Bone marrow (tissue), 2 donors: Measurements from ENCODE around the gene TAAR1.
"Not testable (repeated sequence)": the region's sequence is repeated elsewhere in the genome, so short reads cannot be mapped to it uniquely, and the experiment has no call there.

Experiments
- DNase-seq, 2 donors: peaks; one replicate each; lab custom pipeline; 2025; lab: John Stamatoyannopoulos, UW

Gene TAAR1

GRCh38 chr6:132661906-132662305 lies 2.9 kb upstream of the TAAR1 start:
- DNase-seq: no peak

DNA sequence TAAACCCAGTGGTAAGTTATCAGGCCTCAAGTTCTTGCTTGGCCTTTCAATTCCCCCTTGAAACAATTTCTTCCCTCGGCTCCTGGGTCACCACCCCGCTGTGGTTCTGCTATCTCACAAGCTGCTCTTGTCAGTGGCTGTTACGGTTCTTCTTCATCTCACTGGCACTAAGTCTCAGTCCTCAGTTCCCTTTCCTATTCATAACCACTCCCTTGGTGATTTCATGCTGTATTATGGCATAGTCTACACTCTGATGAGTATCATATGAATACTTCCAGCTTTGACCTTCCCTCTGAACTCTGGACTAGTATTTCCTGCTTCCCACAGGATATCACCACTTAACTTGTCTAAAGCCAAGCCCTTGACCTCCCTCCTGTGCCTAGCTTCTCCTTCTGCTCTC lies 7.9 kb downstream of the TAAR1 start:
- no peak for DNase-seq

DNA sequence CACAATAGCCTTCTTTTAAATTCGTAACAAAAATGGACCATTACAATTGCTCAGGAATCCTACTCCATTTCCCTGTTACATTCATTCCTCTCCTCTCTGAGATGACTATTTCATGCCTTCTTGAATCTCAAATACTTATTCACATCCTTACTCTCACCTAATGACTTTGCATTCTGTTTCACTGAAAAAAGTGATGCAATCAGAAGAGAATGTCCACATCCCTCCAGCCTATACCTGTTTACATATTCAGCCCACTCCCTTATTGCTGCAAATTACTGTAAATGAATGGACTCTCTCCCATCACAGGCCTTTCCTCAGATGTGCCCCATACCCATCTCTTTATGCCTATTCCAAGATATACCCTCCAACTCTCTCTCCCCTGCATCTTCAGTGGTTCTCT lies 8.6 kb downstream of the TAAR1 start:
- no peak for DNase-seq

- DNase-seq: no peak
These were observed 10.2 kb downstream of the TAAR1 start for GRCh38 chr6:132648828-132649227.

GRCh38 chr6:132648356-132648755 lies 10.6 kb downstream of the TAAR1 start:
- no peak for DNase-seq

DNA sequence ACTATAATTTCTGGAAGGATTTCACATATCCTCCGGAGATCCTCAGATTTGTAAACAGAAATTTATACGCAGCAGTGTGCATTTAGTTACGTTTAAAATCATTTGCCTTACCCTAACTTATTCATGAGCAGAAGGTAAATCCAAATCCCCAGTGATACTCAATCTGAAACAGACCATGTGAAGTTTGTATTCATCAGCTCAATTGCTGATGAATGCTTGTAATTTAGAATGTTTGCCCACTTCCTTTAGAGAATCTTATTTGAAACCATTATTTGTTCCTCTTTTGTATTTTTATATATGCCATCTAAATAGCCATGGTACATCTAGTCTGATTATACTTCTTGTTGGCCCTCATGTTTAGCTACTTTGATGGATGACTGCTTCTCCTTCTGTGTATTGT lies 15.4 kb downstream of the TAAR1 start:
- no peak for DNase-seq

GRCh38 chr6:132637135-132637534 lies 21.8 kb downstream of the TAAR1 start:
- not testable (repeated sequence) for DNase-seq

GRCh38 chr6:132635906-132636305 lies 23.1 kb downstream of the TAAR1 start:
- not testable (repeated sequence) for DNase-seq

DNA sequence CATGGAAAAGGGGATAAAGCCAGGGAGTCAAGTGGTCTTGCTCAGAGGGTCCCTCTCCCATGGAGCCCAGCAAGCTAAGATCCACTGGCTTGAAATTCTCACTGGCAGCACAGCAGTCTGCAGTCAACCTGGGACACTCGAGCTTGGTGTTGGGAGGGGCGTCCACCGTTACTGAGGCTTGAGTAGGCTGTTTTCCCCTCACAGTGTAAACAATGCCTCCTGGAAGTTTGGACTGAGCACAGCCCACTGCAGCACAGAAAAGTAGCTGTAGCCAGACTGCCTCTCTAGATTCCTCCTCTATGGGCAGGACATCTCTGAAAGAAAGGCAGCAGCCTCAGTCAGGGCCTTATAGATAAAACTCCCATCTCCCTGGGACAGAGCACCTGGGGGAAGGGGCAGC lies 23.7 kb downstream of the TAAR1 start:
- DNase-seq: not testable (repeated sequence)

DNA sequence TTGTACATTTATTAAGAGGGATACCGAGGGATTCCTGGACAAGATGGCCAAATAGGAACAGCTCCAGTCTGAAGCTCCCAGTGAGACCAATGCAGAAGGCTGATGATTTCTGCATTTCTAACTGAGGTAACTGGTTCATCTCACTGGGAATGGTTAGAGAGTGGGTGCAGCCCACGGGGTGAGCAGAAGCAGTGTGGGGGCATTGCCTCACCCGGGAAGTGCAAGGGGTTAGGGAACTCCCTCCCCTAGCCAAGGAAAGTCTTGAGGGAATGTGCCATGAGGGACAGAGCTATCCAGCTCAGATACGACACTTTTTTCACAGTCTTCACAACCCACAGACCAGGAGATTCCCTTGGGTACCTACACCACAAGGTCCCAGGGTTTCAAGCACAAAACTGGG lies 24.2 kb downstream of the TAAR1 start:
- no peak for DNase-seq

DNA sequence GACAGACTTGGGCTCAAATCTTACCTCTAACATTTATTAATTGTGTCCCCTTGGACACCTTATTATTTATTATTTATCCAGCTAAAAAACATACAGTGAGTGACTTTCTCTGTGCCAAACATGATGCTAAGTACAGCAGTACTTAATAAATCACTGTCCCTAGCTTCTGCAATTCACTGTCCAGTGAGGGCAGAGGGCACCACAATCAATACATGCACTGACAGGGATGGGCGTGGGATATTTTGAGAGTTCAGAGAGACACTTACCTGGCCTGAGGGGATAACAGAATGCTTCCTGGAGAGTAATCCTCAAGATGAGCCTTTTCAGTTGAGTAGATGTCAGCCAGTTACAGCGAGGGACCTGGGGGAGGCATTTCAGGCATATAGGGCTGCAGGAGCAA lies 25.6 kb downstream of the TAAR1 start:
- no peak for DNase-seq

DNA sequence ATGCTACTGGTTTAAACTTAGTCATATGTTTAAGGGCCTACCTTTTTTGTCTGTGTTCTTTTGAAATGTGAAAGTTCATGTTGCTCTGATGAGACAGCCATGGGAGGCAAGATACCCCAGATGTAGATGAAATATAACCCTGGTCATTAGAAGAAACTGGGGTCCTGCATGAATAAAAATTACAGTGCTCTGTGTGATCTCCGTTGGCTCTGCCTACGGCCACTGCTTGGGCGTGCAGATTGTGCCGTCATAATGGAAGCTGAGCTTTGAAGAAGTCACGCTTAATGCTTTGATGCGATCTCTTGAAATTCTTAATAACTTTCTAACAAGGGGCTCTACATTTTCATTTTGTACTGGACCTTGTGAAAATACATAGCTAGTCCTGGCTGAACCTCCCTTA lies 34.8 kb downstream of the TAAR1 start, which contains the start of gene TAAR2:
Gene TAAR2 (minus strand): TSS at position 101 of the 400 bp plus-strand sequence. CDS start 0 bp downstream, at position 101.
- no peak for DNase-seq

- DNase-seq: no peak
These were observed 35.7 kb downstream of the TAAR1 start for GRCh38 chr6:132623106-132623845.

GRCh38 chr6:132616677-132617076 lies 42.3 kb downstream of the TAAR1 start:
- no peak for DNase-seq

- no peak for DNase-seq
These were observed 44.4 kb downstream of the TAAR1 start for GRCh38 chr6:132614554-132614953.

GRCh38 chr6:132612449-132613108 lies 46.4 kb downstream of the TAAR1 start:
- no peak for DNase-seq

GRCh38 chr6:132611616-132612015 lies 47.4 kb downstream of the TAAR1 start:
- no peak for DNase-seq

DNA sequence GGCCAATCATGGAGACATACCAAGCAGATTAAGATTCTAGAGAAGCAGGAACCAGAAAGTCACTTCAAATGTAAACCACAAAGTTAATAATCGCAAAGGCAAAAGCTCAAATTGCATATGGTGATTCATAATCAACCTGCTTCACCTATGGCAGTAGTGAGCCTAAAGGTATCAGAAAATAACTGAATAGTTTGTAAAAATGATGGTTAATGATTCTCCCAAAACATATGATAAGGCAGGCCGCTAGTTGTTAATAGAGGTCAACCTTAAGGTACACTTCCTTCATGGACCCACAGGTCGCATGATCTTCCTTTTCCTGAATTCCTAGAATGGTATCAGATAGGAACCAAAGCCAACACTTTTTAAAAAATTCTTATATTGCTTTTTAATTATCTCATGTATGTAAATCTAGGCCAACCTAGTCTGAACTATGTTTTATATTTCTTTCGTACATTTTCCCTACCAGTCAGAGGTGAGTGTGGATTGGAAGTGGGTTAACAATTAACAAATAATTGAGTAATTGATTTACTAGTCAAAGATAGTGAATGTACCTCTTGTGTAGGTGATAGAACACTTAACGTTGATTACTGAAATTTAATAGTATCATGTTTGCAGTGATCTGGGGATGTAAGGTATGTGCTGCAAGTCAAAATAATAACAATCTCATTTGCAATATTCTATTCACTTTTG lies 51.3 kb downstream of the TAAR1 start:
- no peak for DNase-seq

DNA sequence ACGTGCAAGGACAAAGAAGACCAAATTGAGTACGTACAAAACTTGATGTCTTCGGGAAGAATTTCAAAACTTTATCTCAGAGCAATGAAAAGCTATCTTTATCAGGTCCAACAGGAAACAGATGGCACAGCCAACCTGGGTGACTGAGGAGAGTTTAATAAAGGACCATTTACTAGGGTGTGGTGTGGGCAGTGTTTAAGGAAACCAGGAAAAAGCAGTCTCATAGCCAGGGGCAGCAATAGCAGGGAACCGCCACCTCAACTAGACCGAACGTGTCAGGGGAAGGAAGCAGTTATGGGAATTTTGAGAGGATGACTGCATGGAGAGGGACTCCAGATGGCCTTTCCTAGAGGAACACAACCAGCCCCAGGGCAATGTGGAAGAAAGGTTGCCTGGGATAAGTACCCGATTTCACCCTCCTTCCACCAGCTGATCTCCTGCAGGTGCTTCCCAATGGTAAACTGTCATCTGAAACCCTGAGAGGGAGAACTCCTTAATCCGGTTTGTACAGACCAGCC lies 54.3 kb downstream of the TAAR1 start:
- no peak for DNase-seq

DNA sequence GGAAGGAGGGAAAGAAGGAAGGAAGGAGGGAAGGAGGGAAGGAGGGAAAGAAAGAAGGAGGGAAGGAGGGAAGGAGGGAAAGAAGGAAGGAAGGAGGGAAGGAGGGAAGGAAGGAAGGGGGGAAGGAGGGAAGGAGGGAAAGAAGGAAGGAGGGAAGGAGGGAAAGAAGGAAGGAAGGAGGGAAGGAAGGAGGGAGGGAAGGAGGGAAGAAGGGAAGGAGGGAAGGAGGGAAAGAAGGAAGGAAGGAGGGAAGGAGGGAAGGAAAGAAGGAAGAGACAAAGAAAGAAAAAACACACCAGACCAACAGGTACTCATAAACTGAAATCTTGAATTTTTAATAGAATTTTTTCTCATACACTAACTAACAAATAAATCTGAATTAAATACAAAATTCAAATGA lies 58.1 kb downstream of the TAAR1 start:
- DNase-seq: not testable (repeated sequence)

- no peak for DNase-seq
These were observed 60.5 kb downstream of the TAAR1 start for GRCh38 chr6:132598473-132598872.

DNA sequence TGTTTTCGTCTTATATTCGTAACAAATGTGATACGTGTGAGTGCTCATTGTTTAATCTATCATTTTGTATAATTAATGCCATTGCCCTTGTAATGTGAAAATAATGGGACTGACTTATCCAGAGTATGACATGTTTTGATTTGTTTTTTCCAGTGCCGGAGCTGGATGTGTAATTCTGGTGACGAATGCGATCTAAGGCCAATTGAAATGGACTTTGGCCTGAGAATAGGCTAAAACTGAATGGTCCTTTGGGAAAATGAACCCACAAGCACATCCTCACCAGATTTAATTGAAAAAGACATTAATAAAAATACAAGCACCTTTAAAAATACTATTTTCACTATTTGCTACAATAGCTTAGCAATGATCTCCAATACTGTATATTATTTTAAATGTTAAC lies 62.8 kb downstream of the TAAR1 start:
- no peak for DNase-seq
